Stimulated activated naive CD8-positive, alpha-beta T cell treated with anti-CD3 and anti-CD28 coated beads, Interleukin-15, amount 100 ng/mL, for 72 hours (primary cell): ENCODE results near the gene UNKL.

Experiments used
- ATAC-seq: fragments of 150-1000 bp; cut with Tn5 transposase; 2 replicates; pipeline ENCODE4 v1.10.0; 2021; ENCODE audit warnings: mild to moderate bottlenecking, moderate library complexity
- DNase-seq, 2 donors: peaks; one replicate each; pipeline ENCODE4 v3.0.0; 2021 to 2022
- H3K27ac Mint-ChIP-seq, 2 donors: one replicate each; pipeline ENCODE4 v1.8.0; 2022; ENCODE audit warnings: mild to moderate bottlenecking in 2 of 2, mixed read lengths in 2 of 2, moderate library complexity in 2 of 2
- H3K27me3 Mint-ChIP-seq: one replicate; pipeline ENCODE4 v1.8.0; 2022; ENCODE audit warnings: mixed read lengths
- H3K4me1 Mint-ChIP-seq: one replicate; pipeline ENCODE4 v1.8.0; 2022; ENCODE audit warnings: mild to moderate bottlenecking, mixed read lengths
- H3K4me3 Mint-ChIP-seq, 2 donors: one replicate each; pipeline ENCODE4 v1.8.0; 2022; ENCODE audit warnings: mild to moderate bottlenecking in 2 of 2, mixed read lengths in 2 of 2, moderate library complexity in 1 of 2
- H3K9me3 Mint-ChIP-seq, 2 donors: one replicate each; pipeline ENCODE4 v1.8.0; 2022; ENCODE audit warnings: mixed read lengths in 2 of 2

Gene UNKL

GRCh38 chr16:1401758-1402154 is 12.7 kb downstream of the UNKL start:
- peaks cover 9% of the 10 kb centered on the region for H3K4me1 Mint-ChIP-seq
- H3K4me3 Mint-ChIP-seq = no peak overlapping the region
- no peaks in the 10 kb centered on the region for H3K27me3 Mint-ChIP-seq
- H3K27ac Mint-ChIP-seq = no peak overlapping the region
- H3K9me3 Mint-ChIP-seq = no peaks in the 10 kb centered on the region
- DNase-seq (no peak), ATAC-seq (no peak)

DNA sequence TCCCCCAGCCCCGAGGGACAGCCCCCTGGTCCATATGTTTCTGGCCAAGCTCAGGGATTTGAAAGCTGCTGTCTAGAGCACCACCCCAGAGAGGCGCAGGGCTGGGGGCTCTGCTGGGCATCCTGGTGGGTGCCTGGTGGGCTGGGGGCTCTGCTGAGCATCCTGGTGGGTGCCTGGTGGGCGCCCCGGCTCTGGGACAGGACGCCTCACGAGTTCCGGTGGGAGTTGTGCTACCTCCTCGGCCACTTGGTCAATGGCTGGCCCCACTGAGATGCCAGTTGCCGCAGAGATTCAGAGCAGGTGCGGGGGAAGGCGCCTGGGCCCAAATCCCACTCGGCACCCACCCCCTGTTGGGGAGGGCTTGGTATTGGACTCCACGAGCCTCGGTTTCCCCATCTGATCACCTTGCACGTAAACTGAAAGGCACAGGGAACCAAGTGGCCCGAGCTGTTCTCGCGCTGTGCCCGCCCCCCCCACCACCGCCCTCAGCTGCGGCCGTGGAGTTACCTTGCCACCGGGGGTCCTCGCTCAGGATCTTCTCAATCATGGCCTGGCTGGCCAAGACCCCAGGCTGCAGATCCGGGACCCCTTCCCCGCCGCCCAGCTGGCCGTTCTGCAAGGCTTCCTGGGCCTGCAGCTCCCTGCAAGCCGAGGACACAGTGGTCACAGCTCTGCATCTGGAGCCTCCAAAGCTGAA is 13.3 kb downstream of the UNKL start:
- peaks cover 7% of the 10 kb centered on the region for H3K4me1 Mint-ChIP-seq
- H3K27ac Mint-ChIP-seq = no peak overlapping the region
- H3K27me3 Mint-ChIP-seq = no peaks in the 10 kb centered on the region
- DNase-seq = no peak
- ATAC-seq = no peak
- no peaks in the 10 kb centered on the region for H3K9me3 Mint-ChIP-seq
- H3K4me3 Mint-ChIP-seq = no peak overlapping the region

- no peaks in the 10 kb centered on the region for H3K27me3 Mint-ChIP-seq
- no peaks in the 10 kb centered on the region for H3K4me1 Mint-ChIP-seq
- H3K27ac Mint-ChIP-seq = peak overlapping the region in 1 of 2 donors; percentile 19
- no peaks in the 10 kb centered on the region for H3K9me3 Mint-ChIP-seq
- no peak overlapping the region for H3K4me3 Mint-ChIP-seq
- ATAC-seq (peak; percentile 23), DNase-seq (no peak)
These were observed 15.5 kb downstream of the UNKL start for GRCh38 chr16:1398826-1399581.

DNA sequence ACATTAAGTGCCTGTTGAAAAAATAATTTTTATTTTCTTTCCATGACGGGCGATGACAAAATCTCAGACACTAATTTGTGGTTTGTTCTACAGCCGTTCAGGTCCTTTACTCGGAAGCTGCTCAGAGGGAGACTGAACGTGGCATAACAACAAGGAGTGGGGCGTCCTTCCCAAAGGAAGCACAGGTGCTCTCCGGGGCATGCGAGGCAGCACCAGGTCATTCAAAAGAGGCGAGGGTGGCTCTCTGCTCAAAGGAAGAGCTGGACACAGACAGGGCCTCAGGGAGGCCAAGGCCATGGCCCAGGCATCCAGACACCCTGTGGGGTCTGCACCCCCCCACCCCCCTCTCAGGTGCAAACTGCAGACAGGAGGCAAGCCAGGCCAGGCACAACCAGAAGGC is 16.2 kb downstream of the UNKL start:
- no peaks in the 10 kb centered on the region for H3K4me1 Mint-ChIP-seq

GRCh38 chr16:1397779-1398178 is 16.7 kb downstream of the UNKL start:
- Mint-ChIP-seq H3K27ac (no peak overlapping the region), H3K4me1 (no peaks in the 10 kb centered on the region), H3K27me3 (no peaks in the 10 kb centered on the region), H3K9me3 (no peaks in the 10 kb centered on the region), H3K4me3 (no peak overlapping the region)
- DNase-seq (no peak), ATAC-seq (no peak)

More for the DNA sequence above, 16.2 kb downstream of the UNKL start:
- no peaks in the 10 kb centered on the region for H3K9me3 Mint-ChIP-seq
- ATAC-seq (no peak), DNase-seq (no peak)
- H3K27me3 Mint-ChIP-seq = no peaks in the 10 kb centered on the region
- H3K4me3 Mint-ChIP-seq = no peak overlapping the region
- H3K27ac Mint-ChIP-seq = no peak overlapping the region

GRCh38 chr16:1395444-1396031 is 19.0 kb downstream of the UNKL start:
- H3K4me3 Mint-ChIP-seq = no peak overlapping the region
- no peaks in the 10 kb centered on the region for H3K9me3 Mint-ChIP-seq
- DNase-seq = no peak
- H3K27ac Mint-ChIP-seq = peak overlapping the region in 1 of 2 donors; percentile 48
- no peak for ATAC-seq
- H3K4me1 Mint-ChIP-seq = no peaks in the 10 kb centered on the region
- no peaks in the 10 kb centered on the region for H3K27me3 Mint-ChIP-seq

DNA sequence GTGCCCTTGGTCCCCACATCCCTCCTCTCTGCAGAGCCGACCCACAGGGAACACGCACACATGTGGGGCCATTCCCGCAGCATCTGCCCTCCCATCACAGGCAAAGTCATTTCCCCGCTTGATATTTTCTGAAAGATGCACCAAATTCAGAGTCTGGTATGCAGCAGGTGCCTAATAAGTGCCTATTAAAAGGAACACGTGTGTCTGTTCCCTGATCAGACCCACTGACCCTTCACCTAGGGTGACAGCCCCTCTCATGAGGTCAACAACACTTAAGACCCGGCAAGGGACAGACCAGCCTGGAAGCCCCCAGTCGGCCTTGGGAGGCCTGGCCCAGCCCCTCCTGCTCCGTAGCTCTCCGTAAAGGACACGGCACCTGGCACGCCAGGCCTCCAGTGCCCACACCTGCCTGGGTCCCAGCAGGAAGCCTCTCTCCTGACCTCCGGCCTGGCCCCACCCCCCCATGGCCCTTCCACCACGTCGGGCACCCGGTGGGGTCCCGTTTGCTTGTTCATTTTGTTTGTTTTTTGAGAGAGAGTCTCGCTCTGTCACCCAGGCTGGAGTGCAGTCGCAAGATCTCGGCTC is 20.0 kb downstream of the UNKL start:
- Mint-ChIP-seq H3K27ac (peak overlapping the region; percentile 13 to 71), H3K4me3 (no peak overlapping the region), H3K4me1 (no peaks in the 10 kb centered on the region), H3K9me3 (no peaks in the 10 kb centered on the region), H3K27me3 (no peaks in the 10 kb centered on the region)
- ATAC-seq (no peak), DNase-seq (no peak)

GRCh38 chr16:1393613-1394176 is 20.8 kb downstream of the UNKL start:
- peak overlapping the region in 1 of 2 donors; percentile 54 for H3K27ac Mint-ChIP-seq
- ATAC-seq (no peak), DNase-seq (no peak)
- H3K4me3 Mint-ChIP-seq = no peak overlapping the region
- H3K9me3 Mint-ChIP-seq = no peaks in the 10 kb centered on the region
- no peaks in the 10 kb centered on the region for H3K4me1 Mint-ChIP-seq
- H3K27me3 Mint-ChIP-seq = no peaks in the 10 kb centered on the region

GRCh38 chr16:1392826-1393225 is 21.7 kb downstream of the UNKL start:
- no peak overlapping the region for H3K27ac Mint-ChIP-seq
- H3K4me3 Mint-ChIP-seq = no peak overlapping the region
- no peaks in the 10 kb centered on the region for H3K9me3 Mint-ChIP-seq
- H3K4me1 Mint-ChIP-seq = no peaks in the 10 kb centered on the region
- DNase-seq (no peak), ATAC-seq (no peak)
- no peaks in the 10 kb centered on the region for H3K27me3 Mint-ChIP-seq

DNA sequence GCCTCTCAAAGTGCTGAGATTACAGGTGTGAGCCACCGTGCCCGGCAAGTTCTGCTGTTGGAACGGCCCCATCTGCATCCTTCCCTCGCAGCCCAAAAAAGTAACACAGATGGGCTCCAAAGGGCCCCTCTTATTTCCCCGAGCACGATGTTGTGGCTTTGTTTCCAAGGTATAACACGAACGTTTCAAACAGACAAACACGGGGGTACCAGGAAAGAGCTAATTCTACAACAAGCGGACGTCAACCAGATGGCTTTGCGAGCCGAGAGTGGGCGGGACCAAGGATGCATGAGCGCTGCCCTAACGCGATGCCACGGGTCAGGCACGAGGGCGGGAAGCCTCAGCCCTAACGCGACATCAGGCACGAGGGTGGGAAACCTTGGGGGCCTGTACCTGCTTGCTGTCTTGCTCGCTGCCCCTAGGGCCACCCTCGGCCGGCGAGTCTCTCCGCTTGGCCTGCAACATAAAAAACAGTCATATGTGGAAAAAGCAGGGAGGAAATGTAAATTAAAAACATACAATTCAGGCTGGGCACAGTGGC is 24.2 kb downstream of the UNKL start:
- DNase-seq = no peak
- no peaks in the 10 kb centered on the region for H3K9me3 Mint-ChIP-seq
- H3K27ac Mint-ChIP-seq = no peak overlapping the region
- H3K4me3 Mint-ChIP-seq = no peak overlapping the region
- no peaks in the 10 kb centered on the region for H3K4me1 Mint-ChIP-seq
- no peaks in the 10 kb centered on the region for H3K27me3 Mint-ChIP-seq
- ATAC-seq = no peak

DNA sequence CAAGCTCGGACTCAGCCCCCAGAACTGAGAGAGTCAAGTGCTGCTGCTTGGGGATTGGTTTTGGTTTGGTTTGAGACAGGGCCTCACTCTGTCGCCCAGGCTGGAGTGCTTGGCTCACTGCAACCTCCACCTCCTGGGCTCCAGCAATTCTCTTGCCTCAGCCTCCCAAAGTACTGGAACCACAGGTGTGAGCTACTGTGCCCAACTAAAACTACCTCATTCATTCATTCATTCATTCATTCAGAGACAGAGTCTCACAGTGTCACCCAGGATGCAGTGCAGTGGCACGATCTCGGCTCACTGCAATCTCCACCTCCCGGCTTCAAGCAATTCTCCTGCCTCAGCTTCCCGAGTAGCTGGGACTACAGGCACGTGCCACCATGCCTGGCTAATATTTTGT is 24.7 kb downstream of the UNKL start:
- Mint-ChIP-seq H3K4me3 (no peak overlapping the region), H3K9me3 (no peaks in the 10 kb centered on the region), H3K27me3 (no peaks in the 10 kb centered on the region), H3K4me1 (no peaks in the 10 kb centered on the region), H3K27ac (no peak overlapping the region)
- ATAC-seq = no peak
- no peak for DNase-seq

DNA sequence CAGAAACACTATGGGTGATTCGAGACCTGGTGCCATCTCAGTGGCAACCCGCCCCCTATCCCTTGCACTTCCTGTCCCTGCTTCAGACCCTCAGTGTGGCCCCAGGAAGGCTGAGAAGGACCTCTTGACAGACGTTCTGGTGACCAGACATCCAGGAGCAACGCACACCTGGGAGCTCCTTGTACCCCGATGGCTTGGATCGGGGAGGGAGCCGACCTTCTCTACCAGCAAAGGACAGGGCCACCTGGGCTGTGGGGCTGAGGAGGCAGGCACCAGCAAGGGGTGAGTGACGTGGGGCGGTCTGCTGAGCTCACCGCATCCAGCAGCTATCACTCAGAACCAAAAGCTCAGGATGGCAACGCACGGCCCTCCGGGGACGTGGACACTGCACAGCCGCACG is 27.2 kb downstream of the UNKL start:
- no peak for ATAC-seq
- H3K9me3 Mint-ChIP-seq = no peaks in the 10 kb centered on the region

DNA sequence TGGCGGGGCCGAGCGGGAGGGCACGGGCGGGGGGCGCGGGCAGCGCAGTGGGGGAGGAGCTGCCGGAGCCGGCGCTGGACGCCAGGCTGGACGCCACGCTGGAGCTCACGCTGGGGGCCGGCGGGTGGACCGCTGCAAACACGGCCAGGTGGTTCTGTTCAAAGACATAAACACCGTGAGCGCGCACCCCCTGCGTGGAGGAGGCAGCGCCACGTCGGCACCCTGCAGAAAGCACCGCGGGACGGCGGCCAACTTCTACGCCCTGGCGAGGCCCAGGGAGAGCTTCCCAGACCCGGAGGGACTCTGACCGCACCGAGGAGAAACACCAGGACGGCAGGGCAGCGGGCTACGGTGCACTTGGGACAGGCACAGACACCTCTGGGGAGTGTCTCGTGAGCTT is 29.3 kb downstream of the UNKL start:
- no peaks in the 10 kb centered on the region for H3K27me3 Mint-ChIP-seq
- DNase-seq (no peak), ATAC-seq (no peak)
- H3K9me3 Mint-ChIP-seq = no peaks in the 10 kb centered on the region
- no peak overlapping the region for H3K27ac Mint-ChIP-seq
- no peak overlapping the region for H3K4me3 Mint-ChIP-seq
- H3K4me1 Mint-ChIP-seq = peaks cover 2% of the 10 kb centered on the region

More for the DNA sequence above, 27.2 kb downstream of the UNKL start:
- DNase-seq = no peak
- no peak overlapping the region for H3K4me3 Mint-ChIP-seq
- no peak overlapping the region for H3K27ac Mint-ChIP-seq
- no peaks in the 10 kb centered on the region for H3K4me1 Mint-ChIP-seq
- H3K27me3 Mint-ChIP-seq = no peaks in the 10 kb centered on the region

- ATAC-seq (no peak), DNase-seq (no peak)
- Mint-ChIP-seq H3K4me3 (no peak overlapping the region), H3K9me3 (no peaks in the 10 kb centered on the region), H3K27ac (no peak overlapping the region), H3K27me3 (no peaks in the 10 kb centered on the region), H3K4me1 (peaks cover 12% of the 10 kb centered on the region)
These were observed 30.9 kb downstream of the UNKL start for GRCh38 chr16:1383556-1383955.

DNA sequence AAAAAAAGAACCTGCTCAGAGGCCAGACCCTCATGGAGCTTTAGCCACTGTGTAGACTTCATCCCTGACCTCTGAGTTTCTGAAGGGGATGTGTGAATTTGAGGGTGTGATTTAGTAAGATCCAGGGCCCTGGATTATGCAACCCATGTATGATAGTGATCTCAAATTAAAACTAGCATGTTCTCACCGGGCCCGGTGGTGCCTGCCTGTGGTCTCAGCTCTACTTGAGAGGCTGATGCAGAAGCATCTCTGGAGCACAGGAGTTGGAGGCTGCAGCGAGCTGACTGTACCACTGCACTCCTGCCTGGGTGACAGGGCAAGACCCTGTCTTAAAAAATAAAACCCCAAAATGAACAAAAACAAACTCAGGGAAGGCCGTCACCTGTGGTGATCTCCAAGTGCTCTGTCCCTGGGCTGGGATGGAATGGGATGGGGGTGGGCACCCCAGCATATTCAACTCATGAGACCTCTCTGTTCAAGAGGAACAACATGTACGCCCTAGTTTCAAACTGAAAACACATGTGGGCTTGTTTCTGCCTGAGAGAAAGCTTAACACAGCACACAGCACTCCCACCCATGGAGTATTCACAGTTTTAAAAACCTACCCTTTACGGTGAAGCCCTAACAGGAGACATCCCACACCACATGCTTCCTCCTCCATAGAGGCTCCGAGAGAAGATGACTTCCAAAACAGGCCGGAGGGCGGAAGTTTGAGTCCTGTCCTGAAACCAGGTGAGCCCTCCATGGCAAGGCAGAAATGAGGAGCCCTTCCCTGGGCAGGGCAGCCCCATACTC is 32.7 kb downstream of the UNKL start:
- DNase-seq (no peak), ATAC-seq (no peak)
- no peak overlapping the region for H3K27ac Mint-ChIP-seq
- no peak overlapping the region for H3K4me3 Mint-ChIP-seq
- no peaks in the 10 kb centered on the region for H3K27me3 Mint-ChIP-seq
- peaks cover 25% of the 10 kb centered on the region for H3K4me1 Mint-ChIP-seq
- H3K9me3 Mint-ChIP-seq = no peaks in the 10 kb centered on the region
